H1 (cell line): ENCODE data around the gene LNPEP. TPM values are rescaled to one million over a fixed set of nuclear protein-coding genes. Genes with fewer than 3 reads are reported as not detected.
A peak's percentile ranks its signal among the peaks of the same experiment; 100 is the strongest.

ENCODE experiments used
- ASH2L ChIP-seq: fragments of 200-600, 300-600 bp; sonication (generic); IDR thresholded peaks from one replicate; pipeline ENCODE4 v1.7.1; 2017; ENCODE audit warnings: low read length
- ATF2 ChIP-seq: IDR thresholded peaks from 2 replicates; pipeline ENCODE4 v1.6.1; 2012; ENCODE audit warnings: low read length, inconsistent platforms
- ATF3 ChIP-seq: IDR thresholded peaks from 2 replicates; pipeline ENCODE4 v1.6.1; 2011; ENCODE audit warnings: low read depth, mild to moderate bottlenecking, low read length; ENCODE audit not compliant: insufficient read depth
- CHD1 ChIP-seq: IDR thresholded peaks from 2 replicates; pipeline ENCODE4 v1.6.1; 2012; ENCODE audit warnings: low read depth, low read length, improper control_type of control experiment
- CHD2 ChIP-seq: IDR thresholded peaks from 2 replicates; pipeline ENCODE4 v1.6.1; 2012; ENCODE audit warnings: low read length, improper control_type of control experiment
- EZH2 ChIP-seq: fragments of 200-600 bp; sonication (generic); IDR thresholded peaks from 2 replicates; pipeline ENCODE4 v1.7.1; 2012; ENCODE audit warnings: low read depth, mild to moderate bottlenecking, moderate library complexity, low read length, inconsistent platforms; ENCODE audit not compliant: severe bottlenecking
- JUND ChIP-seq: IDR thresholded peaks from 2 replicates; pipeline ENCODE4 v1.6.1; 2011; ENCODE audit warnings: mild to moderate bottlenecking, improper control_type of control experiment, low read length
- KDM4A ChIP-seq: IDR thresholded peaks from one replicate; pipeline ENCODE4 v1.7.1; 2012; ENCODE audit warnings: low read depth, mild to moderate bottlenecking, moderate library complexity, low read length, inconsistent platforms; ENCODE audit not compliant: severe bottlenecking
- MAX ChIP-seq: IDR thresholded peaks from 2 replicates; pipeline ENCODE4 v1.6.1; 2012; ENCODE audit warnings: inconsistent platforms
- NANOG ChIP-seq: IDR thresholded peaks from 2 replicates; pipeline ENCODE4 v1.6.1; 2011; ENCODE audit warnings: low read length, low read depth, mild to moderate bottlenecking, inconsistent platforms; ENCODE audit not compliant: insufficient read depth, poor library complexity, severe bottlenecking
- PHF8 ChIP-seq: fragments of 200-600 bp; sonication (generic); conservative IDR thresholded peaks from 2 replicates; pipeline ENCODE4 v1.7.1; 2012; ENCODE audit warnings: low read depth, mild to moderate bottlenecking, inconsistent platforms, low read length, moderate library complexity
- POLR2A ChIP-seq, 2 experiments: IDR thresholded peaks; 1 replicate in 1 of 2; 2 replicates in 1 of 2; pipeline ENCODE4 v1.6.1; 2011; ENCODE audit warnings: low read depth in 2 of 2, low read length in 2 of 2, mild to moderate bottlenecking in 2 of 2; ENCODE audit errors: control extremely low read depth in 1 of 2
- RNF2 ChIP-seq: fragments of 200-900, 300-1000 bp; sonication (generic); IDR thresholded peaks from 2 replicates; pipeline ENCODE4 v1.7.1; 2016; ENCODE audit warnings: borderline replicate concordance, low read depth, mild to moderate bottlenecking, antibody characterized with exemption, low read length; ENCODE audit not compliant: poor library complexity, severe bottlenecking; ENCODE audit errors: missing control alignments
- SIN3A ChIP-seq, 2 experiments: IDR thresholded peaks in 1 of 2; conservative IDR thresholded peaks in 1 of 2; 2 replicates each; pipeline ENCODE4 v1.6.1; 2011 to 2012; ENCODE audit warnings: low read length in 2 of 2, improper control_type of control experiment in 1 of 2, low read depth in 1 of 2, mild to moderate bottlenecking in 1 of 2
- SP2 ChIP-seq: IDR thresholded peaks from 2 replicates; pipeline ENCODE4 v1.6.1; 2012; ENCODE audit warnings: mild to moderate bottlenecking, low read length, inconsistent platforms
- TAF1 ChIP-seq: IDR thresholded peaks from 2 replicates; pipeline ENCODE4 v1.6.1; 2011; ENCODE audit warnings: mild to moderate bottlenecking, low read depth, low read length
- TBP ChIP-seq: IDR thresholded peaks from 2 replicates; pipeline ENCODE4 v1.6.1; 2011; ENCODE audit warnings: low read depth, low read length, improper control_type of control experiment
- TEAD4 ChIP-seq: IDR thresholded peaks from 2 replicates; pipeline ENCODE4 v1.6.1; 2012; ENCODE audit warnings: low read depth, low read length, inconsistent platforms, mixed read lengths
- YY1 ChIP-seq: IDR thresholded peaks from 2 replicates; pipeline ENCODE4 v1.6.1; 2011; ENCODE audit warnings: low read depth, mild to moderate bottlenecking, low read length
- polyA plus RNA-seq, 7 experiments: library from polyadenylated mRNA; depleted of rRNA in 3 of 7; stranded (reverse) in 5 of 7; unstranded in 2 of 7; fragments of >200 nt in 5 of 7; fragments of 200-250 nt in 2 of 7; gene quantifications; 1 replicate in 5 of 7; 2 replicates in 1 of 7; 4 replicates in 1 of 7; pipeline versions ENCODE4 v1.2.1 to v1.2.3, GENCODE V29; 2011 to 2013; ENCODE audit warnings: missing spikeins in 2 of 7, mixed read lengths in 2 of 7
- total RNA-seq: library from RNA; stranded (reverse); fragmentation: NEBNext Ultra II Directional; extraction: Animal tissue kit (Norgen Biotek cat#: 25700); gene quantifications from 2 replicates; pipeline ENCODE4 v1.2.1, GENCODE V29; 2021

Gene LNPEP
- total and polyA plus RNA-seq, 2 of the 8 experiments (the other 6 are each of a cell fraction or from before 2014, with no cell fraction given): 1.8 to 4.5 TPM

GRCh38 chr5:96934708-96935558 is 947 bp upstream of the LNPEP start (continued):
- TF ChIP-seq TBP (peak; percentile 37), TEAD4 (peak; percentile 78), ATF2 (no peak), SIN3A (conservative IDR thresholded peaks at IDR 0.05 in 1 of 2, IDR thresholded peaks at IDR 0.05 in 1 of 2; ENCODE audit: low read depth in 1 of 2, low read length in 2 of 2) (peak; percentile 27 to 67; a peak in 1 of 4 replicates), KDM4A (peak; percentile 91), MAX (peak; percentile 62), JUND (no peak), ASH2L (peak; percentile 72), YY1 (peak; percentile 83; the same call in 1 of the 2 replicates), CHD2 (no peak), POLR2A (IDR thresholded peaks at IDR 0.05; ENCODE audit: control extremely low read depth in 1 of 2, low read depth in 2 of 2, low read length in 2 of 2) (peak; percentile 31 to 38; a peak in 2 of 3 replicates), NANOG (no peak), PHF8 (peak; percentile 40; the same call in 1 of the 2 replicates), ATF3 (no peak), CHD1 (no peak), TAF1 (0 out of 2 replicates have a peak, but pooled peaks have one; percentile 29), EZH2 (no peak), SP2 (no peak), RNF2 (no peak)
